ENCODE data around the gene STOML1. TPM values are rescaled to one million over a fixed set of nuclear protein-coding genes. Genes with fewer than 3 reads are reported as not detected.

The STOML1 gene
- total and polyA plus RNA-seq, 3 donors from 2014 or later = 18.2 to 25.6 (median 20.1) TPM

GRCh38 chr15:73955861-73956742, 36.0 kb downstream of the STOML1 start:
- Histone ChIP-seq H3K27ac (peak overlapping the region in 1 of 2 donors; percentile 6), H3K4me1 (peaks cover 16% of the 10 kb centered on the region), H3K9me3 (no peaks in the 10 kb centered on the region), H3K27me3 (no peaks in the 10 kb centered on the region), H3K4me3 (no peak overlapping the region), H3K36me3 (ENCODE audit: low read depth, missing control alignments) (no peaks in the 10 kb centered on the region)
- TF ChIP-seq POLR2A (IDR thresholded peaks at IDR 0.05) = no peak
- TF ChIP-seq CTCF (IDR thresholded peaks at IDR 0.05) = no peak
- 84 to 88% methylated on average over 9 to 12 of the region's 12 CpGs for WGBS, 2 donors
- DNase-seq = no peak
- intact Hi-C loops (cut with DNase I; ENCODE audit: low total_unique reads) = no loop called here

GRCh38 chr15:73955326-73955725, 36.8 kb downstream of the STOML1 start:
- intact Hi-C loops (cut with DNase I; ENCODE audit: low total_unique reads) = no loop called here
- WGBS, 2 donors = 95 to 98% methylated on average over 4 of the region's 4 CpGs
- Histone ChIP-seq H3K27ac (no peak overlapping the region), H3K9me3 (no peaks in the 10 kb centered on the region), H3K27me3 (no peaks in the 10 kb centered on the region), H3K36me3 (ENCODE audit: low read depth, missing control alignments) (no peaks in the 10 kb centered on the region), H3K4me3 (no peak overlapping the region), H3K4me1 (peaks cover 20% of the 10 kb centered on the region)
- TF ChIP-seq CTCF (IDR thresholded peaks at IDR 0.05) (no peak), POLR2A (IDR thresholded peaks at IDR 0.05) (no peak)
- DNase-seq = no peak

GRCh38 chr15:73954188-73955145, 37.6 kb downstream of the STOML1 start:
- 93 to 95% methylated on average over 24 to 27 of the region's 27 CpGs for WGBS, 2 donors
- H3K27ac ChIP-seq = no peak overlapping the region

More at GRCh38 chr15:73954188-73955145, 37.6 kb downstream of the STOML1 start:
- no peaks in the 10 kb centered on the region for H3K27me3 ChIP-seq
- no peaks in the 10 kb centered on the region for H3K9me3 ChIP-seq
- intact Hi-C loops (cut with DNase I; ENCODE audit: low total_unique reads) = no loop called here
- no peak overlapping the region for H3K4me3 ChIP-seq
- DNase-seq = no peak
- no peak for TF ChIP-seq POLR2A (IDR thresholded peaks at IDR 0.05)
- no peak for TF ChIP-seq CTCF (IDR thresholded peaks at IDR 0.05)
- peaks cover 20% of the 10 kb centered on the region for H3K4me1 ChIP-seq
- H3K36me3 ChIP-seq (ENCODE audit: low read depth, missing control alignments) = no peaks in the 10 kb centered on the region
